ENCODE measurements around the gene UBE2G2. TPM values are rescaled to one million over a fixed set of nuclear protein-coding genes. Genes with fewer than 3 reads are reported as not detected.

The UBE2G2 gene
- polyA plus RNA-seq, 1 donor (not counting 4 experiments of a cell fraction or from before 2014, with no cell fraction given): 106 TPM

- no peak for FAIRE-seq
- H3K27ac ChIP-seq (ENCODE audit: control insufficient read depth, insufficient read depth, low read length): no peak overlapping the region
- no peaks in the 10 kb centered on the region for H3K27me3 ChIP-seq (ENCODE audit: control insufficient read depth, extremely low read depth, insufficient read depth, low read length)
- no peaks in the 10 kb centered on the region for H3K9me1 ChIP-seq (ENCODE audit: control insufficient read depth, extremely low read depth, insufficient read depth, low read length)
- no peak overlapping the region for H3K9ac ChIP-seq (ENCODE audit: control insufficient read depth, extremely low read depth, insufficient read depth, low read length)
- TF ChIP-seq EZH2 (IDR thresholded peaks at IDR 0.05; ENCODE audit: low read length) (no peak), CTCF (optimal IDR thresholded peaks at IDR 0.05 in 1 of 3, IDR thresholded peaks at IDR 0.05 in 1 of 3, conservative IDR thresholded peaks at IDR 0.05 in 1 of 3; ENCODE audit: extremely low read depth in 1 of 3, insufficient read depth in 2 of 3, low read length in 3 of 3) (no peak)
- H3K79me2 ChIP-seq (ENCODE audit: control insufficient read depth, insufficient read depth, low read length): peaks cover 84% of the 10 kb centered on the region
- DNase-seq (ENCODE audit: low read depth, low spot score): no peak
- dilution Hi-C loops (cut with MboI; ENCODE audit: extremely low pct_ligation_motif_present, low sequenced_read_pairs): no loop called here
- no peaks in the 10 kb centered on the region for H3K9me3 ChIP-seq (ENCODE audit: control insufficient read depth, low read depth, low read length)
- no peak overlapping the region for H2AFZ ChIP-seq (ENCODE audit: control insufficient read depth, low read length)
- H3K4me3 ChIP-seq (ENCODE audit: control insufficient read depth in 2 of 3, extremely low read depth in 1 of 3, insufficient read depth in 2 of 3, low read depth in 1 of 3, low read length in 3 of 3): no peak overlapping the region
- peaks cover 8% of the 10 kb centered on the region for H4K20me1 ChIP-seq (ENCODE audit: control insufficient read depth, extremely low read depth, insufficient read depth, low read length)
- peaks cover 6 to 19% of the 10 kb centered on the region in 2 experiments for H3K36me3 ChIP-seq (ENCODE audit: control insufficient read depth in 2 of 2, extremely low read depth in 1 of 2, insufficient read depth in 2 of 2, low read length in 2 of 2)
- H3K4me2 ChIP-seq (ENCODE audit: control insufficient read depth, extremely low read depth, insufficient read depth, low read depth, low read length): no peak overlapping the region
- H3K4me1 ChIP-seq (ENCODE audit: control insufficient read depth, extremely low read depth, insufficient read depth, low read length): peaks cover 16% of the 10 kb centered on the region
Observed at GRCh38 chr21:44791993-44792392, 9.6 kb downstream of the UBE2G2 start.

GRCh38 chr21:44791246-44791645 lies 10.4 kb downstream of the UBE2G2 start:
- Histone ChIP-seq H4K20me1 (ENCODE audit: control insufficient read depth, extremely low read depth, insufficient read depth, low read length) (peaks cover 8% of the 10 kb centered on the region), H3K27me3 (ENCODE audit: control insufficient read depth, extremely low read depth, insufficient read depth, low read length) (no peaks in the 10 kb centered on the region)

GRCh38 chr21:44790368-44790767 lies 11.3 kb downstream of the UBE2G2 start:
- Histone ChIP-seq H3K4me2 (ENCODE audit: control insufficient read depth, extremely low read depth, insufficient read depth, low read depth, low read length) (no peak overlapping the region), H3K27me3 (ENCODE audit: control insufficient read depth, extremely low read depth, insufficient read depth, low read length) (no peaks in the 10 kb centered on the region), H3K4me3 (ENCODE audit: control insufficient read depth in 2 of 3, extremely low read depth in 1 of 3, insufficient read depth in 2 of 3, low read depth in 1 of 3, low read length in 3 of 3) (no peak overlapping the region), H3K4me1 (ENCODE audit: control insufficient read depth, extremely low read depth, insufficient read depth, low read length) (peaks cover 16% of the 10 kb centered on the region), H3K9me3 (ENCODE audit: control insufficient read depth, low read depth, low read length) (no peaks in the 10 kb centered on the region), H2AFZ (ENCODE audit: control insufficient read depth, low read length) (no peak overlapping the region), H3K36me3 (ENCODE audit: control insufficient read depth in 2 of 2, extremely low read depth in 1 of 2, insufficient read depth in 2 of 2, low read length in 2 of 2) (peaks cover 6 to 14% of the 10 kb centered on the region in 2 experiments), H4K20me1 (ENCODE audit: control insufficient read depth, extremely low read depth, insufficient read depth, low read length) (peaks cover 8% of the 10 kb centered on the region), H3K9me1 (ENCODE audit: control insufficient read depth, extremely low read depth, insufficient read depth, low read length) (no peaks in the 10 kb centered on the region), H3K79me2 (ENCODE audit: control insufficient read depth, insufficient read depth, low read length) (peaks cover 81% of the 10 kb centered on the region), H3K9ac (ENCODE audit: control insufficient read depth, extremely low read depth, insufficient read depth, low read length) (no peak overlapping the region), H3K27ac (ENCODE audit: control insufficient read depth, insufficient read depth, low read length) (no peak overlapping the region)
- dilution Hi-C loops (cut with MboI; ENCODE audit: extremely low pct_ligation_motif_present, low sequenced_read_pairs): no loop called here
- DNase-seq (ENCODE audit: low read depth, low spot score): no peak
- FAIRE-seq: no peak
- TF ChIP-seq CTCF (optimal IDR thresholded peaks at IDR 0.05 in 1 of 3, IDR thresholded peaks at IDR 0.05 in 1 of 3, conservative IDR thresholded peaks at IDR 0.05 in 1 of 3; ENCODE audit: extremely low read depth in 1 of 3, insufficient read depth in 2 of 3, low read length in 3 of 3) (no peak), EZH2 (IDR thresholded peaks at IDR 0.05; ENCODE audit: low read length) (no peak)

More at GRCh38 chr21:44791246-44791645, 10.4 kb downstream of the UBE2G2 start:
- TF ChIP-seq EZH2 (IDR thresholded peaks at IDR 0.05; ENCODE audit: low read length): no peak
- Histone ChIP-seq H3K9ac (ENCODE audit: control insufficient read depth, extremely low read depth, insufficient read depth, low read length) (no peak overlapping the region), H2AFZ (ENCODE audit: control insufficient read depth, low read length) (no peak overlapping the region), H3K27ac (ENCODE audit: control insufficient read depth, insufficient read depth, low read length) (no peak overlapping the region), H3K79me2 (ENCODE audit: control insufficient read depth, insufficient read depth, low read length) (peaks cover 83% of the 10 kb centered on the region), H3K4me2 (ENCODE audit: control insufficient read depth, extremely low read depth, insufficient read depth, low read depth, low read length) (no peak overlapping the region), H3K9me1 (ENCODE audit: control insufficient read depth, extremely low read depth, insufficient read depth, low read length) (no peaks in the 10 kb centered on the region), H3K4me1 (ENCODE audit: control insufficient read depth, extremely low read depth, insufficient read depth, low read length) (peaks cover 16% of the 10 kb centered on the region), H3K9me3 (ENCODE audit: control insufficient read depth, low read depth, low read length) (no peaks in the 10 kb centered on the region), H3K36me3 (ENCODE audit: control insufficient read depth in 2 of 2, extremely low read depth in 1 of 2, insufficient read depth in 2 of 2, low read length in 2 of 2) (peaks cover 6 to 18% of the 10 kb centered on the region in 2 experiments), H3K4me3 (ENCODE audit: control insufficient read depth in 2 of 3, extremely low read depth in 1 of 3, insufficient read depth in 2 of 3, low read depth in 1 of 3, low read length in 3 of 3) (no peak overlapping the region)
- DNase-seq (ENCODE audit: low read depth, low spot score) (no peak), FAIRE-seq (no peak)
- dilution Hi-C loops (cut with MboI; ENCODE audit: extremely low pct_ligation_motif_present, low sequenced_read_pairs): no loop called here
